OCI-LY1 (cell line): Measurements from ENCODE around the gene ADGRG2.

Source experiments
- H2AFZ ChIP-seq: fragments of 200-600 bp; sonication (generic), shearing (Covaris generic); 2 replicates; pipeline ENCODE4 v1.6.0; 2014; ENCODE audit warnings: antibody characterized with exemption, mild to moderate bottlenecking, low read length
- H3F3A ChIP-seq: fragments of 200-600 bp; sonication (generic), shearing (Covaris generic); 2 replicates; pipeline ENCODE4 v1.6.0; 2014; ENCODE audit warnings: mild to moderate bottlenecking, antibody characterized with exemption, low read length, moderate library complexity; ENCODE audit not compliant: insufficient read depth
- H3K27ac ChIP-seq: fragments of 200-600 bp; sonication (generic); 2 replicates; pipeline ENCODE4 v1.5.1; 2014; ENCODE audit warnings: low read length, mixed run types, mild to moderate bottlenecking, low read depth; ENCODE audit not compliant: poor library complexity, severe bottlenecking
- H3K27me3 ChIP-seq: fragments of 200-600 bp; sonication (generic); 2 replicates; pipeline ENCODE4 v1.6.0; 2014; ENCODE audit warnings: antibody characterized with exemption, mild to moderate bottlenecking, low read length, moderate library complexity; ENCODE audit not compliant: insufficient read depth
- H3K36me3 ChIP-seq: fragments of 200-600 bp; sonication (generic); 2 replicates; pipeline ENCODE4 v1.6.1; 2014; ENCODE audit warnings: mild to moderate bottlenecking, antibody characterized with exemption, low read length, moderate library complexity, mixed read lengths; ENCODE audit not compliant: insufficient read depth
- H3K4me1 ChIP-seq: fragments of 200-600 bp; sonication (generic); 2 replicates; pipeline ENCODE4 v1.5.1; 2014; ENCODE audit warnings: mild to moderate bottlenecking, low read length, moderate library complexity; ENCODE audit not compliant: insufficient read depth, severe bottlenecking
- H3K4me2 ChIP-seq: fragments of 200-600 bp; sonication (generic), shearing (Covaris generic); 2 replicates; pipeline ENCODE4 v1.6.1; 2014; ENCODE audit warnings: low read length
- H3K4me3 ChIP-seq: fragments of 200-600 bp; sonication (generic); 2 replicates; pipeline ENCODE4 v1.5.1; 2014; ENCODE audit warnings: low read length, low read depth, mild to moderate bottlenecking, mixed read lengths; ENCODE audit not compliant: poor library complexity, severe bottlenecking
- H3K79me2 ChIP-seq: fragments of 200-600 bp; shearing (Covaris generic); 2 replicates; pipeline ENCODE4 v1.6.1; 2016; ENCODE audit warnings: mixed run types, low read length, mixed read lengths; ENCODE audit not compliant: insufficient read depth
- H3K9ac ChIP-seq: fragments of 200-600 bp; sonication (generic), shearing (Covaris generic); 2 replicates; pipeline ENCODE4 v1.6.1; 2014; ENCODE audit warnings: mild to moderate bottlenecking, low read length, mixed read lengths
- H3K9me2 ChIP-seq: fragments of 200-600 bp; sonication (generic), shearing (Covaris generic); 2 replicates; pipeline ENCODE4 v1.6.1; 2014; ENCODE audit warnings: low read depth, mild to moderate bottlenecking, low read length, mixed read lengths
- H3K9me3 ChIP-seq: fragments of 200-600 bp; shearing (Covaris generic); 2 replicates; pipeline ENCODE4 v1.6.1; 2014; ENCODE audit warnings: low read length, mixed read lengths
- H4K20me1 ChIP-seq: fragments of 200-600 bp; sonication (generic), shearing (Covaris generic); 2 replicates; pipeline ENCODE4 v1.6.0; 2016; ENCODE audit warnings: mild to moderate bottlenecking, low read length; ENCODE audit not compliant: insufficient read depth
- CTCF ChIP-seq: fragments of 200-600 bp; sonication (generic), shearing (Covaris generic); IDR thresholded peaks from 2 replicates; pipeline ENCODE4 v1.5.1; 2017; ENCODE audit warnings: mild to moderate bottlenecking, antibody characterized with exemption, low read length, moderate library complexity, mixed read lengths
- EZH2 ChIP-seq: fragments of 200-600 bp; sonication (generic), shearing (Covaris generic); IDR thresholded peaks from 2 replicates; pipeline ENCODE4 v1.8.0; 2017; ENCODE audit warnings: borderline replicate concordance, mixed run types, mild to moderate bottlenecking, antibody characterized with exemption, low read length, moderate library complexity, mixed read lengths

ADGRG2 gene

GRCh38 chrX:19063030-19063429 lies 59.2 kb downstream of the ADGRG2 start:
- no peaks in the 10 kb centered on the region for H3K9me2 ChIP-seq
- no peaks in the 10 kb centered on the region for H3K9me3 ChIP-seq
- no peak for TF ChIP-seq EZH2
- TF ChIP-seq CTCF: no peak
- H3K4me2 ChIP-seq: no peak overlapping the region
- H2AFZ ChIP-seq: no peak overlapping the region
- H3K36me3 ChIP-seq: no peaks in the 10 kb centered on the region
- H3K4me1 ChIP-seq: no peaks in the 10 kb centered on the region
- no peaks in the 10 kb centered on the region for H3F3A ChIP-seq
- no peak overlapping the region for H3K9ac ChIP-seq
- no peaks in the 10 kb centered on the region for H3K27me3 ChIP-seq
- no peaks in the 10 kb centered on the region for H3K79me2 ChIP-seq
- H3K4me3 ChIP-seq: no peak overlapping the region
- H4K20me1 ChIP-seq: no peaks in the 10 kb centered on the region
- no peak overlapping the region for H3K27ac ChIP-seq

GRCh38 chrX:19059067-19059466 lies 63.2 kb downstream of the ADGRG2 start:
- no peaks in the 10 kb centered on the region for H3K9me2 ChIP-seq
- no peak overlapping the region for H3K27ac ChIP-seq
- H2AFZ ChIP-seq: no peak overlapping the region
- H3K4me2 ChIP-seq: no peak overlapping the region
- no peak overlapping the region for H3K9ac ChIP-seq
- no peaks in the 10 kb centered on the region for H3K36me3 ChIP-seq
- H3K79me2 ChIP-seq: no peaks in the 10 kb centered on the region
- TF ChIP-seq EZH2 (no peak), CTCF (no peak)
- H4K20me1 ChIP-seq: no peaks in the 10 kb centered on the region
- H3K4me3 ChIP-seq: no peak overlapping the region
- no peaks in the 10 kb centered on the region for H3F3A ChIP-seq
- no peaks in the 10 kb centered on the region for H3K9me3 ChIP-seq
- no peaks in the 10 kb centered on the region for H3K27me3 ChIP-seq
- H3K4me1 ChIP-seq: no peaks in the 10 kb centered on the region

- no peak overlapping the region for H3K4me3 ChIP-seq
- no peak overlapping the region for H3K4me2 ChIP-seq
- no peak overlapping the region for H3K27ac ChIP-seq
- no peaks in the 10 kb centered on the region for H3K9me2 ChIP-seq
- H3K9me3 ChIP-seq: no peaks in the 10 kb centered on the region
- no peak overlapping the region for H2AFZ ChIP-seq
- H4K20me1 ChIP-seq: no peaks in the 10 kb centered on the region
- H3K36me3 ChIP-seq: no peaks in the 10 kb centered on the region
- TF ChIP-seq EZH2 (no peak), CTCF (no peak)
- no peaks in the 10 kb centered on the region for H3K79me2 ChIP-seq
- H3F3A ChIP-seq: no peaks in the 10 kb centered on the region
- no peaks in the 10 kb centered on the region for H3K27me3 ChIP-seq
- H3K4me1 ChIP-seq: no peaks in the 10 kb centered on the region
- H3K9ac ChIP-seq: no peak overlapping the region
Measured at GRCh38 chrX:19057856-19058255, 64.4 kb downstream of the ADGRG2 start.
